A673 (cell line): ENCODE measurements around the gene BTBD9. TPM values are rescaled to one million over a fixed set of nuclear protein-coding genes. Genes with fewer than 3 reads are reported as not detected.

Experiments
- BruUV-seq: library from RNA; stranded (reverse); fragments of 400-500 nt; replicated peaks from 2 replicates; lab custom pipeline; 2021; lab: Mats Ljungman, UMichigan
- CTCF ChIA-PET: fragments of 300-600 bp; sonication (Branson Sonifier 250); formaldehyde crosslinking; loops from one replicate; lab custom pipeline; 2022; ENCODE audit warnings: antibody characterized with exemption; lab: Charles Lee
- POLR2A ChIA-PET: fragments of 300-600 bp; sonication (Branson Sonifier 250); formaldehyde crosslinking; loops from one replicate; lab custom pipeline; 2022; ENCODE audit warnings: antibody characterized with exemption; ENCODE audit not compliant: low non-redundant PET; lab: Charles Lee
- DNase-seq: peaks from one replicate; pipeline ENCODE4 v3.0.0-alpha.2; 2015; ENCODE audit warnings: low spot score
- H3K27ac ChIP-seq: fragments of 200-600 bp; sonication (generic); 2 replicates; pipeline ENCODE4 v1.5.1; 2016; ENCODE audit warnings: mixed run types, low read depth, mild to moderate bottlenecking, mixed read lengths, antibody characterized with exemption, low read length; ENCODE audit not compliant: poor library complexity, severe bottlenecking
- H3K27me3 ChIP-seq: fragments of 200-600 bp; sonication (generic); replicated peaks from 2 replicates; pipeline ENCODE4 v1.6.1; 2017; ENCODE audit warnings: mixed run types, low read depth, mild to moderate bottlenecking, mixed read lengths, antibody characterized with exemption, low read length; ENCODE audit not compliant: insufficient read depth, poor library complexity
- H3K36me3 ChIP-seq: fragments of 200-600 bp; sonication (generic); 2 replicates; pipeline ENCODE4 v1.6.1; 2016; ENCODE audit warnings: mixed run types, mild to moderate bottlenecking, mixed read lengths, antibody characterized with exemption, low read length; ENCODE audit not compliant: insufficient read depth, poor library complexity, severe bottlenecking
- H3K4me1 ChIP-seq: fragments of 200-600 bp; sonication (generic); 2 replicates; pipeline ENCODE4 v1.6.1; 2017; ENCODE audit warnings: mixed run types, mild to moderate bottlenecking, mixed read lengths, antibody characterized with exemption, low read length; ENCODE audit not compliant: insufficient read depth, poor library complexity, severe bottlenecking
- H3K4me3 ChIP-seq: fragments of 200-600 bp; sonication (generic); 2 replicates; pipeline ENCODE4 v1.5.1; 2016; ENCODE audit warnings: low read depth, mixed run types, mild to moderate bottlenecking, mixed read lengths, low read length; ENCODE audit not compliant: poor library complexity, severe bottlenecking
- H3K9me3 ChIP-seq: fragments of 200-600 bp; sonication (generic); 2 replicates; pipeline ENCODE4 v1.6.1; 2016; ENCODE audit warnings: mixed run types, low read depth, mild to moderate bottlenecking, mixed read lengths, antibody characterized with exemption, low read length; ENCODE audit not compliant: poor library complexity, severe bottlenecking
- CTCF ChIP-seq: fragments of 300-800, 200-600 bp; sonication (generic); conservative IDR thresholded peaks from 2 replicates; pipeline ENCODE4 v1.5.1; 2017; ENCODE audit warnings: low read depth, mild to moderate bottlenecking, antibody characterized with exemption, low read length, moderate library complexity, mixed read lengths
- EZH2 ChIP-seq: fragments of 200-600 bp; sonication (generic); IDR thresholded peaks from 2 replicates; pipeline ENCODE4 v1.6.1; 2017; ENCODE audit warnings: borderline replicate concordance, low read depth, mild to moderate bottlenecking, mixed read lengths, antibody characterized with exemption, low read length; ENCODE audit not compliant: poor library complexity, severe bottlenecking
- intact Hi-C: fragments of 100-400 bp; cut with micrococcal nuclease; formaldehyde crosslinking; loops from one replicate; pipeline ENCODE4 v1.10.0; 2022; ENCODE audit not compliant: unreplicated experiment
- total RNA-seq: library from RNA; stranded (reverse); gene quantifications from 2 replicates; pipeline ENCODE4 v1.2.3, GENCODE V29; 2021

BTBD9 gene
- total RNA-seq, 1 experiment from 2014 or later, result 8.0 TPM

- POLR2A ChIA-PET, result no interaction called here
- TF ChIP-seq CTCF, result no peak
- no peak for TF ChIP-seq EZH2
Measured at GRCh38 chr6:38271081-38271480, 368.6 kb downstream of the BTBD9 start.

GRCh38 chr6:38270367-38270766 lies 369.4 kb downstream of the BTBD9 start:
- CTCF ChIA-PET, result no interaction called here
- intact Hi-C loops, result no loop called here
- Histone ChIP-seq H3K9me3 (no peaks in the 10 kb centered on the region), H3K4me1 (peaks cover 15% of the 10 kb centered on the region), H3K36me3 (no peaks in the 10 kb centered on the region), H3K4me3 (no peak overlapping the region), H3K27me3 (no peaks in the 10 kb centered on the region), H3K27ac (no peak overlapping the region)
- TF ChIP-seq EZH2 (no peak), CTCF (no peak)
- no peak for DNase-seq
- POLR2A ChIA-PET, result no interaction called here
- no TSS peak for BruUV-seq

More at GRCh38 chr6:38271081-38271480, 368.6 kb downstream of the BTBD9 start:
- CTCF ChIA-PET, result no interaction called here
- no peak overlapping the region for H3K27ac ChIP-seq
- H3K27me3 ChIP-seq, result no peaks in the 10 kb centered on the region
- BruUV-seq, result no TSS peak
- H3K4me3 ChIP-seq, result no peak overlapping the region
- no peak for DNase-seq
- H3K4me1 ChIP-seq, result peaks cover 15% of the 10 kb centered on the region
- intact Hi-C loops, result no loop called here
- H3K36me3 ChIP-seq, result no peaks in the 10 kb centered on the region
- no peaks in the 10 kb centered on the region for H3K9me3 ChIP-seq

- Histone ChIP-seq H3K36me3 (no peaks in the 10 kb centered on the region), H3K27ac (no peak overlapping the region), H3K27me3 (no peaks in the 10 kb centered on the region), H3K4me1 (peaks cover 15% of the 10 kb centered on the region), H3K4me3 (no peak overlapping the region), H3K9me3 (no peaks in the 10 kb centered on the region)
- BruUV-seq, result no TSS peak
- TF ChIP-seq EZH2, result no peak
- TF ChIP-seq CTCF, result no peak
- peak; percentile 74 for DNase-seq
- intact Hi-C loops, result no loop called here
- POLR2A ChIA-PET, result no interaction called here
- CTCF ChIA-PET, result interaction anchor here (0.7 kb wide), 1 partner anchor 55 kb away, joined by 3 read pairs; no protein-coding TSS in a partner anchor
Measured at GRCh38 chr6:38269461-38270172, 370.1 kb downstream of the BTBD9 start.
